AG10803 (cell line): ENCODE results near the gene CPN1.

Experiments used
- DNase-seq: peaks from one replicate; pipeline ENCODE4 v3.0.0; 2010; ENCODE audit warnings: low read depth
- H3K4me3 ChIP-seq: 2 replicates; pipeline ENCODE4 v1.5.1; 2011; ENCODE audit warnings: mild to moderate bottlenecking, low read length, control low read depth
- TF ChIP-seq, protein P1 (sequence below): conservative IDR thresholded peaks from 2 replicates; pipeline ENCODE4 v1.5.1; 2011; ENCODE audit warnings: mild to moderate bottlenecking, low read length, control low read depth, inconsistent platforms

CPN1 gene

GRCh38 chr10:100120550-100120949, 38.9 kb upstream of the CPN1 start:
- DNase-seq: no peak
- TF ChIP-seq, protein P1, sequence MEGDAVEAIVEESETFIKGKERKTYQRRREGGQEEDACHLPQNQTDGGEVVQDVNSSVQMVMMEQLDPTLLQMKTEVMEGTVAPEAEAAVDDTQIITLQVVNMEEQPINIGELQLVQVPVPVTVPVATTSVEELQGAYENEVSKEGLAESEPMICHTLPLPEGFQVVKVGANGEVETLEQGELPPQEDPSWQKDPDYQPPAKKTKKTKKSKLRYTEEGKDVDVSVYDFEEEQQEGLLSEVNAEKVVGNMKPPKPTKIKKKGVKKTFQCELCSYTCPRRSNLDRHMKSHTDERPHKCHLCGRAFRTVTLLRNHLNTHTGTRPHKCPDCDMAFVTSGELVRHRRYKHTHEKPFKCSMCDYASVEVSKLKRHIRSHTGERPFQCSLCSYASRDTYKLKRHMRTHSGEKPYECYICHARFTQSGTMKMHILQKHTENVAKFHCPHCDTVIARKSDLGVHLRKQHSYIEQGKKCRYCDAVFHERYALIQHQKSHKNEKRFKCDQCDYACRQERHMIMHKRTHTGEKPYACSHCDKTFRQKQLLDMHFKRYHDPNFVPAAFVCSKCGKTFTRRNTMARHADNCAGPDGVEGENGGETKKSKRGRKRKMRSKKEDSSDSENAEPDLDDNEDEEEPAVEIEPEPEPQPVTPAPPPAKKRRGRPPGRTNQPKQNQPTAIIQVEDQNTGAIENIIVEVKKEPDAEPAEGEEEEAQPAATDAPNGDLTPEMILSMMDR: no peak
- no peak overlapping the region for H3K4me3 ChIP-seq

DNA sequence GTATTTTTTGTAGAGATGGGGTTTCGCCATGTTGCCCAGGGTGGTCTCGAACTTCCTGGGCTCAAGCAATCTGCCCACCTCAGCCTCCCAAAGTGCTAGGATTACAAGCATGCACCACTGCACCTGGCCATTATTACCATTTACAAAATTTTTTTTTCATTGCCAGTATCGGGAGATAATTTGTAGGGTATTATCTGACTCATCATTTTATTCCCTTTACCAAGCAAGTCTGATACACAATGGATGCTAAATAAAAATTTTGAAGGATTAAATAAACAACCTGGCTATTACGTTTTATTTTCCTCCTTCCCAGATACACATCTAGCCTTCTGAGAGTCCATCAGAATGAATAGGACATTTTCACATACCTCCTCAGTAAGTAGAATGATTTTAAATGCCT, 38.1 kb upstream of the CPN1 start:
- no peak for DNase-seq
- TF ChIP-seq, protein P1: no peak
- H3K4me3 ChIP-seq: no peak overlapping the region

DNA sequence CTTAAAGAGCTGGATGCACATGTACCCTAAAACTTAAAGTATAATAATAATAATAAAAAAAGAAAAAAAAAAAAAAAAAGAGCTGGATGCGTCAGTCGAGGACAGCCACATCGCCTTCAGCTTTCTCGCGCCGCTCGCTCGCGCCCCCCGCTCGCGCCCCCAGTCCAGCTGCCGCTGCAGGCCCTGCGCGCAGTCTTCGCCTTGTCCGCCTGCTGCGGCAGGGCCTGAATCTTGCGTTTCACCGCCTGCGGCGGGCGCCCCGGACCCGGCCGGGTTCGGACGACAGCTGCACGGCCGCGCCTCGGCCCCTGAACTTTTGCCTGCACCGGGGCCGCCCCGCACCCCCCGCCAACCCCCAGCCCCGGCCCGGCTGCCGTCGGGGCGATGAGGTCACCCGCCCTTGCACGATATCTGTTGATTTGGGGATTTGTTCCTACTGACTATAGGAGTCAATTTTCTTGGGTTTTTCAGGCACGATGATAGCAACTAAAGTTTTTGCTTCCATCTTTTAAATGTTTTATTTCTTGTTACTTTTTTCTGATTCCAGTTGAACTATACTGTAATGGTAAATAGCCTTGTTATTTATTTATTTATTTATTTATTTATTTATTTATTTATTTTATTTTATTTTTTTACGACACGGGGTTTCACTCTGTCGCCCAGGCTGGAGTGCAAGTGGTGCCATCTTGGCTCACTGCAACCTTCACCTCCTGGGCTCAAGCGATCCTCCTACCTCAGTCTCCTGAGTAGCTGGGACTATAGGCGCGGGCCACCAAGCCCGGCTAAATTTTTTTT, 33.5 kb upstream of the CPN1 start:
- no peak for DNase-seq
- TF ChIP-seq, protein P1: no peak

GRCh38 chr10:100114460-100114859, 32.8 kb upstream of the CPN1 start:
- TF ChIP-seq, protein P1: no peak
- no peak for DNase-seq
- H3K4me3 ChIP-seq: no peak overlapping the region

More for the DNA sequence above, 33.5 kb upstream of the CPN1 start:
- H3K4me3 ChIP-seq: no peak overlapping the region

DNA sequence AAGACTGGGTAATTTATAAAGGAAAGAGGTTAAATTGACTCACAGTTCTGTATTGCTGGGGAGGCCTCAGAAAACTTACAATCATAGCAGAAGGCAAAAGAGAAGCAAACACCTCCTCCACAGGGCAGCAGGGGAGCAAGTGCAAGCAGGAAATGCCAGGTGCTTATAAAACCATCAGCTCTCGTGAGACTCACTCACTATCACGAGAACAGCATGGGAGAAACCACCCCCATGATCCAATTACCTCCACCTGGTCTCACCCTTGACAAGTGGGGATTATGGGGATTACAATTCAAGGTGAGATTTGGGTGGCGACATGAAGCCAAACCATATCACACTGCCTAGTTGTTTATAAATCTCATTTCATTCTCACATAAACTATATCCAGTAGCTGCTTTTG, 28.0 kb upstream of the CPN1 start:
- DNase-seq: no peak
- TF ChIP-seq, protein P1: no peak
- H3K4me3 ChIP-seq: no peak overlapping the region

DNA sequence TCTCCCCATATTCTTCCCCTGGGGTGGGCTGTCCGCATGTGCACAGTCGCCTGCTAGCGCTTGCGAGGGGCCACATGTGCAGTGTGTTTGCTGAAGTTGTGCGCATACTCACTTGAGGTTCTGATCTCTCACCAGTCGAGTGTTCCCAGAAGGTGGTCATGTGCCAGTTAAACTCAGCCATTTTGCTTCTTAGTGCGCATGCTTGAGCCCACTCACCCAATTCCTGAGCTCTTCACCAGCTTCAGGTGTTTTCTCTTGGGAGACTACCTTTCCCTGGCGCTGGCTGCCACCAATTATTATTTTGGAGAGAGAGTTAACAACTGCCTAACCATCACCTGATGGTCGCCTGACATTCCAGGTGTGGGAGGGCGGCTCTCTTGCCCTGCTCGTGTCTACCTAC, 25.2 kb upstream of the CPN1 start:
- TF ChIP-seq, protein P1: no peak
- no peak overlapping the region for H3K4me3 ChIP-seq
- DNase-seq: no peak

DNA sequence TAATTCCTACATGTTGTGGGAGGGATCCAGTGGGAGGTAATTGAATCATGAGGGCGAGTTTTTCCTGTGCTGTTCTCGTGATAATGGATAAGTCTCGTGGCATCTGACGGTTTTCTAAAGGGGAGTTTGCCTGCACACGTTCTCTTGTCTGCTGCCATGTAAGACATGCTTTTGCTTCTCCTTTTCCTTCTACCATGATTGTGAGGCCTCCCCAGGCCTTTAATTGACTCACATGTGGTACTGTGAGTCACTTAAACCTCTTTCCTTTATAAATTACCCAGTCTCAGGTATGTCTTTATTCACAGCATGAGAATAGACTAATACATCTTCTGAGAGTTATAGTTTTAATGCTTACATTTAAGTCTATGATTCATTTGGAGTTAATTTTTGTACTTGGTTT, 22.6 kb upstream of the CPN1 start:
- no peak overlapping the region for H3K4me3 ChIP-seq
- TF ChIP-seq, protein P1: no peak
- no peak for DNase-seq
